GM23248 (cell line): ENCODE measurements around the gene ADCY7. TPM values are rescaled to one million over a fixed set of nuclear protein-coding genes. Genes with fewer than 3 reads are reported as not detected.

Source experiments
- DNase-seq: peaks from one replicate; pipeline ENCODE4 v3.0.0-alpha.2; 2015
- H2AFZ ChIP-seq: fragments of 200-600 bp; sonication (generic); 2 replicates; pipeline ENCODE4 v1.6.1; 2016; ENCODE audit warnings: antibody characterized with exemption
- H3F3A ChIP-seq: fragments of 200-600 bp; sonication (generic); 2 replicates; pipeline ENCODE4 v1.6.1; 2016; ENCODE audit warnings: mild to moderate bottlenecking, antibody characterized with exemption, mixed run types; ENCODE audit not compliant: insufficient read depth
- H3K27ac ChIP-seq: fragments of 200-600 bp; sonication (generic); 2 replicates; pipeline ENCODE4 v1.5.1; 2016; ENCODE audit warnings: mild to moderate bottlenecking
- H3K27me3 ChIP-seq: fragments of 200-600 bp; sonication (generic); replicated peaks from 2 replicates; pipeline ENCODE4 v1.6.1; 2016; ENCODE audit warnings: mild to moderate bottlenecking; ENCODE audit not compliant: insufficient read depth
- H3K36me3 ChIP-seq: fragments of 200-600 bp; sonication (generic); 2 replicates; pipeline ENCODE4 v1.6.1; 2016; ENCODE audit warnings: low read depth, mild to moderate bottlenecking
- H3K4me1 ChIP-seq: fragments of 200-600 bp; sonication (generic); 2 replicates; pipeline ENCODE4 v1.6.1; 2016; ENCODE audit warnings: mild to moderate bottlenecking; ENCODE audit not compliant: insufficient read depth
- H3K4me2 ChIP-seq: fragments of 200-600 bp; sonication (generic); one replicate; pipeline ENCODE4 v1.6.1; 2016; ENCODE audit warnings: mild to moderate bottlenecking; ENCODE audit not compliant: unreplicated experiment
- H3K4me3 ChIP-seq: fragments of 200-600 bp; sonication (generic); 2 replicates; pipeline ENCODE4 v1.5.1; 2016; ENCODE audit warnings: mild to moderate bottlenecking
- H3K79me2 ChIP-seq: fragments of 200-600 bp; sonication (generic); 2 replicates; pipeline ENCODE4 v1.6.1; 2016; ENCODE audit warnings: mild to moderate bottlenecking; ENCODE audit not compliant: insufficient read depth
- H3K9ac ChIP-seq: fragments of 200-600 bp; sonication (generic); 2 replicates; pipeline ENCODE4 v1.6.1; 2016; ENCODE audit warnings: mild to moderate bottlenecking
- H3K9me2 ChIP-seq: fragments of 200-600 bp; sonication (generic); 2 replicates; pipeline ENCODE4 v1.6.1; 2016; ENCODE audit warnings: mixed run types, mild to moderate bottlenecking, moderate library complexity; ENCODE audit not compliant: insufficient read depth
- H3K9me3 ChIP-seq: fragments of 200-600 bp; sonication (generic); one replicate; pipeline ENCODE4 v1.6.1; 2017; ENCODE audit warnings: low read depth
- H4K20me1 ChIP-seq: fragments of 200-600 bp; sonication (generic); 2 replicates; pipeline ENCODE4 v1.6.0; 2016; ENCODE audit not compliant: insufficient read depth
- EZH2 ChIP-seq: fragments of 200-600 bp; sonication (generic); IDR thresholded peaks from 2 replicates; pipeline ENCODE4 v1.6.1; 2018; ENCODE audit warnings: antibody characterized with exemption, mild to moderate bottlenecking; ENCODE audit not compliant: insufficient read depth, poor library complexity, severe bottlenecking
- EZH2phosphoT487 ChIP-seq: fragments of 200-600 bp; sonication (generic); IDR thresholded peaks from 2 replicates; pipeline ENCODE4 v1.6.1; 2018; ENCODE audit warnings: antibody characterized with exemption, moderate library complexity, mild to moderate bottlenecking, low read depth; ENCODE audit not compliant: insufficient read depth
- WGBS, 2 experiments: methylation state at CpG; one replicate each; pipeline ENCODE4 v1.1.6; 2015 to 2017; ENCODE audit warnings: low lambda C conversion rate in 2 of 2, low coverage in 1 of 2; ENCODE audit errors: missing lambda C conversion rate in 2 of 2; 5-methylcytosine and 5-hydroxymethylcytosine counted together
- in situ Hi-C: fragments of 300-500 bp; cut with MboI; formaldehyde crosslinking; loops from 2 replicates; pipeline ENCODE4 v1.15.0; 2020
- polyA plus RNA-seq: library from polyadenylated mRNA; unstranded; fragments of >200 nt; fragmentation: Nextera tagmentation; extraction: Ambion mirVana; gene quantifications from 2 replicates; pipeline ENCODE4 v1.2.1, GENCODE V29; 2016
- total RNA-seq: library from RNA; depleted of rRNA; stranded (reverse); fragments of >200 nt; shearing (Covaris generic); gene quantifications from 2 replicates; pipeline ENCODE4 v1.2.3, GENCODE V29; 2014

The ADCY7 gene
- total and polyA plus RNA-seq, 2 experiments from 2014 or later, result 31.9 to 87.4 TPM

GRCh38 chr16:50309156-50309526, 42.8 kb downstream of the ADCY7 start:
- Histone ChIP-seq H3K27ac (no peak overlapping the region), H4K20me1 (no peaks in the 10 kb centered on the region), H3K36me3 (peaks cover 2% of the 10 kb centered on the region), H3K4me1 (peaks cover 21% of the 10 kb centered on the region), H3F3A (peaks cover 17% of the 10 kb centered on the region; the same call in 1 of the 2 replicates), H3K9ac (no peak overlapping the region), H3K9me2 (no peaks in the 10 kb centered on the region), H3K4me3 (no peak overlapping the region), H3K4me2 (no peak overlapping the region), H3K9me3 (no peaks in the 10 kb centered on the region), H3K79me2 (no peaks in the 10 kb centered on the region), H3K27me3 (no peaks in the 10 kb centered on the region), H2AFZ (no peak overlapping the region)
- in situ Hi-C loops, result no loop called here
- WGBS, 2 experiments, result 85 to 86% methylated on average over 11 of the region's 11 CpGs
- no peak for DNase-seq
- TF ChIP-seq EZH2 (no peak), EZH2phosphoT487 (no peak)

DNA sequence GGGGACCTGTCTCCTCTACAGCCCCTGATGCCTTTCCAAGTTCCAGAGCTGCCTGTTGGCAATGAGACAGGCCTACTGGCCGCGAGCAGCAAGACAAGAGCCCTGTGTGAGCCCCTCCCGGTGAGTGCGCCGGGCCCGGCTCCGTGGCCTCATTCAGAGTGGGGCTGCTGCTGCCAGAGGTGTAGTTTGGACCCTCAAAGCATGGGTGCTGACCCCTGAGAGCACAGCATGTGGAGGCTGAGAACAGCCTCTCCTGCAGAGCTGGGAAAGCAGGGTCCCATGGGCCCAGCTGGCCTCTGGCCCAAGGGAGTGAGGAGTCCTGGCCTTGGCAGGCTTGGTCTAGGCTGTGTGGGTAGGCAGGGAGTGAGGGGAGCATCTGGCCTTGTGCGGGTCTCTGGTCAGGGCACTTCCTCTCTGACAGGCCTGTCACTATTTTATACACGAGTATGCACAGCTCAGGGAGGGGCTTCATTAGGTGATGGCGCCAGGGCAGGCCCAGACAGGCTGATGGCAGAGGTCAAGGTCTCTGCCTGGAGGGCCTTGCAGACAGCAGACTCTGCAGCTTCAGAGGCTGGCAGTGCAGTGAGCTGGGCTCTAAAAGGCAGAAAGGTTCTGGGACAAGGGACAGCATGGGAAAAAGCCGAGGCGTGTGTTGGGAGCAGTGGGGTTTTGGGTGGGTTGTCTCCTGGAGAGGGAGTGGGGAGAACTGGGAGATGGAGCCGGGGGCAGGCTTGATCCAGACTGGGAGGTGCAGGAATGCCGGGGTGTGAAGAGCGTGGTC, 43.4 kb downstream of the ADCY7 start:
- Histone ChIP-seq H3K36me3 (peaks cover 8% of the 10 kb centered on the region), H3K9ac (no peak overlapping the region), H3K9me2 (no peaks in the 10 kb centered on the region), H4K20me1 (no peaks in the 10 kb centered on the region), H3K4me2 (no peak overlapping the region), H3K79me2 (no peaks in the 10 kb centered on the region), H3K27ac (no peak overlapping the region), H2AFZ (no peak overlapping the region), H3F3A (peaks cover 22% of the 10 kb centered on the region; the same call in 1 of the 2 replicates), H3K4me3 (no peak overlapping the region), H3K9me3 (no peaks in the 10 kb centered on the region), H3K27me3 (no peaks in the 10 kb centered on the region), H3K4me1 (peaks cover 26% of the 10 kb centered on the region)
- TF ChIP-seq EZH2 (no peak), EZH2phosphoT487 (no peak)
- in situ Hi-C loops, result no loop called here
- no peak for DNase-seq
- 55 to 58% methylated on average over 13 to 15 of the region's 15 CpGs for WGBS, 2 experiments

GRCh38 chr16:50310308-50311133, 44.2 kb downstream of the ADCY7 start:
- Histone ChIP-seq H3K27me3 (no peaks in the 10 kb centered on the region), H3K4me2 (no peak overlapping the region), H3F3A (peaks cover 25% of the 10 kb centered on the region; the same call in 1 of the 2 replicates), H3K9ac (no peak overlapping the region), H3K79me2 (no peaks in the 10 kb centered on the region), H3K9me3 (no peaks in the 10 kb centered on the region), H3K9me2 (no peaks in the 10 kb centered on the region), H3K27ac (no peak overlapping the region), H3K36me3 (peaks cover 9% of the 10 kb centered on the region), H3K4me1 (peaks cover 26% of the 10 kb centered on the region), H3K4me3 (no peak overlapping the region), H2AFZ (no peak overlapping the region), H4K20me1 (no peaks in the 10 kb centered on the region)
- WGBS, 2 experiments, result 81 to 83% methylated on average over 18 of the region's 18 CpGs
- in situ Hi-C loops, result no loop called here
- no peak for DNase-seq
- TF ChIP-seq EZH2 (no peak), EZH2phosphoT487 (no peak)

GRCh38 chr16:50311134-50311528, 44.8 kb downstream of the ADCY7 start:
- no peak for TF ChIP-seq EZH2
- TF ChIP-seq EZH2phosphoT487, result no peak
- in situ Hi-C loops, result no loop called here
- H3K9me2 ChIP-seq, result no peaks in the 10 kb centered on the region
- H3K4me2 ChIP-seq, result no peak overlapping the region
- H3K4me1 ChIP-seq, result peaks cover 26% of the 10 kb centered on the region
- H3K36me3 ChIP-seq, result peaks cover 14% of the 10 kb centered on the region
- DNase-seq, result no peak
- peaks cover 25% of the 10 kb centered on the region; the same call in 1 of the 2 replicates for H3F3A ChIP-seq
- H2AFZ ChIP-seq, result no peak overlapping the region
- 96 to 97% methylated on average over 2 to 4 of the region's 4 CpGs for WGBS, 2 experiments
- H3K27ac ChIP-seq, result no peak overlapping the region
- no peaks in the 10 kb centered on the region for H3K79me2 ChIP-seq
- no peak overlapping the region for H3K4me3 ChIP-seq
- H4K20me1 ChIP-seq, result no peaks in the 10 kb centered on the region
- no peaks in the 10 kb centered on the region for H3K27me3 ChIP-seq
- H3K9ac ChIP-seq, result no peak overlapping the region
- no peaks in the 10 kb centered on the region for H3K9me3 ChIP-seq
